ENCODE data around the gene SPATA2L.

DNA sequence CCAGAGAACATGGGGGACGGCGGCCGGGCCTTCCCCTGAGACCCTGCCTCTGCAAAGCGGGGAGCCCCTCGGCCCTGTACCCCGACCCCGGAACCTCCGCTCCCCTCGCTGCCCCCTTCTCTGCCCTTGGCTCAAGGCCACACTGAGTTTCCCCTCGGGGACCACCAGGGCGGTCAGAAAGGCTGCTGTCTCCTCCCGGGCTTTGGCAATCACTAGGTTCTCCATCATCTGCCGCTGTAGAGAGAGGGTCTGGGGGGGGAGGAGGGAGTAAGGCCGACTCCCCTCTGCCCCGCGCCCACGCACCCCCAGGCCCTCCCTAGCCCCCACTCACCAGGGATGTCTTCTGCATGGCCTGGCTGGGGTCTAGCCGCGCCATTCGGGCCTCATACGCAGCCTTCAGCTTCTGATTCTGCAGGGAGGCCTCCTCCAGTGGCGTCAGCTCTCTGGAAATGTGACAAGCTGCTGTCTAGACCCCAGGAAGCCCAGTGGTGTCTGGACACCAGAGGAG, 10.8 kb upstream of the SPATA2L start:
- TF ChIP-seq, protein P1, sequence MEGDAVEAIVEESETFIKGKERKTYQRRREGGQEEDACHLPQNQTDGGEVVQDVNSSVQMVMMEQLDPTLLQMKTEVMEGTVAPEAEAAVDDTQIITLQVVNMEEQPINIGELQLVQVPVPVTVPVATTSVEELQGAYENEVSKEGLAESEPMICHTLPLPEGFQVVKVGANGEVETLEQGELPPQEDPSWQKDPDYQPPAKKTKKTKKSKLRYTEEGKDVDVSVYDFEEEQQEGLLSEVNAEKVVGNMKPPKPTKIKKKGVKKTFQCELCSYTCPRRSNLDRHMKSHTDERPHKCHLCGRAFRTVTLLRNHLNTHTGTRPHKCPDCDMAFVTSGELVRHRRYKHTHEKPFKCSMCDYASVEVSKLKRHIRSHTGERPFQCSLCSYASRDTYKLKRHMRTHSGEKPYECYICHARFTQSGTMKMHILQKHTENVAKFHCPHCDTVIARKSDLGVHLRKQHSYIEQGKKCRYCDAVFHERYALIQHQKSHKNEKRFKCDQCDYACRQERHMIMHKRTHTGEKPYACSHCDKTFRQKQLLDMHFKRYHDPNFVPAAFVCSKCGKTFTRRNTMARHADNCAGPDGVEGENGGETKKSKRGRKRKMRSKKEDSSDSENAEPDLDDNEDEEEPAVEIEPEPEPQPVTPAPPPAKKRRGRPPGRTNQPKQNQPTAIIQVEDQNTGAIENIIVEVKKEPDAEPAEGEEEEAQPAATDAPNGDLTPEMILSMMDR (IDR thresholded peaks at IDR 0.05 in 8 of 11, conservative IDR thresholded peaks at IDR 0.05 in 3 of 11) = no peak
- TF ChIP-seq POLR2A (IDR thresholded peaks at IDR 0.05) = no peak
